ENCODE results near the gene OXSR1. TPM values are rescaled to one million over a fixed set of nuclear protein-coding genes. Genes with fewer than 3 reads are reported as not detected.

The OXSR1 gene
- total RNA-seq, 4 donors from 2014 or later, result 17.3 to 49.7 (median 28.7) TPM

GRCh38 chr3:38150780-38151528, 14.4 kb upstream of the OXSR1 start:
- DNase-seq, result peak in 1 of 3 donors; percentile 8
- Histone ChIP-seq H3K4me3 (no peak overlapping the region), H3K4me1 (no peaks in the 10 kb centered on the region), H3K27ac (no peak overlapping the region), H3K27me3 (no peaks in the 10 kb centered on the region), H3K9me3 (no peaks in the 10 kb centered on the region), H3K36me3 (no peaks in the 10 kb centered on the region)
- TF ChIP-seq POLR2A (IDR thresholded peaks at IDR 0.05), result no peak
- TF ChIP-seq, protein P1, sequence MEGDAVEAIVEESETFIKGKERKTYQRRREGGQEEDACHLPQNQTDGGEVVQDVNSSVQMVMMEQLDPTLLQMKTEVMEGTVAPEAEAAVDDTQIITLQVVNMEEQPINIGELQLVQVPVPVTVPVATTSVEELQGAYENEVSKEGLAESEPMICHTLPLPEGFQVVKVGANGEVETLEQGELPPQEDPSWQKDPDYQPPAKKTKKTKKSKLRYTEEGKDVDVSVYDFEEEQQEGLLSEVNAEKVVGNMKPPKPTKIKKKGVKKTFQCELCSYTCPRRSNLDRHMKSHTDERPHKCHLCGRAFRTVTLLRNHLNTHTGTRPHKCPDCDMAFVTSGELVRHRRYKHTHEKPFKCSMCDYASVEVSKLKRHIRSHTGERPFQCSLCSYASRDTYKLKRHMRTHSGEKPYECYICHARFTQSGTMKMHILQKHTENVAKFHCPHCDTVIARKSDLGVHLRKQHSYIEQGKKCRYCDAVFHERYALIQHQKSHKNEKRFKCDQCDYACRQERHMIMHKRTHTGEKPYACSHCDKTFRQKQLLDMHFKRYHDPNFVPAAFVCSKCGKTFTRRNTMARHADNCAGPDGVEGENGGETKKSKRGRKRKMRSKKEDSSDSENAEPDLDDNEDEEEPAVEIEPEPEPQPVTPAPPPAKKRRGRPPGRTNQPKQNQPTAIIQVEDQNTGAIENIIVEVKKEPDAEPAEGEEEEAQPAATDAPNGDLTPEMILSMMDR (IDR thresholded peaks at IDR 0.05), result no peak

- no peaks in the 10 kb centered on the region for H3K4me1 ChIP-seq
- peak in 1 of 3 donors; percentile 11 for DNase-seq
- TF ChIP-seq, protein P1 (IDR thresholded peaks at IDR 0.05), result no peak
- no peak for TF ChIP-seq POLR2A (IDR thresholded peaks at IDR 0.05)
- H3K4me3 ChIP-seq, result no peak overlapping the region
- H3K9me3 ChIP-seq, result no peaks in the 10 kb centered on the region
- peak overlapping the region in 1 of 4 donors; percentile 47 for H3K27ac ChIP-seq
- H3K36me3 ChIP-seq, result no peaks in the 10 kb centered on the region
- H3K27me3 ChIP-seq, result no peaks in the 10 kb centered on the region
Measured at GRCh38 chr3:38151667-38152265, 13.6 kb upstream of the OXSR1 start.

DNA sequence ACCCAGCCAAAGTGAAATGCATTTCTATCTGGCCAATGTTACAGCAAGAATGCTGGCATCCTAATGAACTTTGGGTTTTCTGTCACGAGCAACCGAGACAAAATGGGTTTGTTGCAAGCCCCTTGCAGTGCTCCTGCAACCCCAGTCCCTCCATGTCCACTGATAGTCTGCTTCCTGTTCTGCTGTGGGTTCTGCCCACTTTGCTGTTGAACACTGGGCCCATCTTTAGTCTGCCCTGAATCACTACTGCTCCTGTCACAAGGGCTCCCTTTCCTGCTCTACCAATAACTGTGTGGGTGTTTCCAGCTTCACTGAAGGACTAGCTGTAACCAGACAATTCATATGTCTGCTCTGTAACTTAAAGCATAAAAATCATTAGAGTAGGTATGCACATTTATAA, 12.7 kb upstream of the OXSR1 start:
- Histone ChIP-seq H3K27ac (no peak overlapping the region), H3K4me3 (no peak overlapping the region)
- TF ChIP-seq, protein P1 (IDR thresholded peaks at IDR 0.05), result no peak
- no peak for TF ChIP-seq POLR2A (IDR thresholded peaks at IDR 0.05)

DNA sequence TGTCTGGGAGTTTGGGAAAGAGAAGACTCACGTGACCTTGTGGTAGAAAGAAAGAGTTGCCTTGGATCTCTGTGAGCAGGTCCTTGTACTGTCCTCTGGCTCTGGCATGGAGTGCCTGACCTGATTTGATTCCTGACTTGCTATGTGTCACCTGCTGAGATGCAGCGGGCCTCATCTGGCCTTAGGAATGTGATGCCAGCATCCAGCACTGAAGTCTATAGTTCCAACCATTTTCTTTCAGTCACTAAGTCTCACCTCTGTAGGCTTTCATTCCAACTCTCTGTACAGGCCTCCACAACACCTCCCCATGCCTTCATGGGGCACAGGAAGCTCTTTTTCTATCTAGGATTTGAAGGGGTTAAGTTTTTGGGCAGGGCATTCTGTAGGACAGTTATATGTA, 12.1 kb upstream of the OXSR1 start:
- no peaks in the 10 kb centered on the region for H3K4me1 ChIP-seq

More for the DNA sequence above, 12.7 kb upstream of the OXSR1 start:
- Histone ChIP-seq H3K9me3 (no peaks in the 10 kb centered on the region), H3K4me1 (no peaks in the 10 kb centered on the region), H3K36me3 (no peaks in the 10 kb centered on the region), H3K27me3 (no peaks in the 10 kb centered on the region)
- no peak for DNase-seq

GRCh38 chr3:38154033-38154494, 11.3 kb upstream of the OXSR1 start:
- no peak for TF ChIP-seq POLR2A (IDR thresholded peaks at IDR 0.05)
- TF ChIP-seq, protein P1 (IDR thresholded peaks at IDR 0.05), result no peak
- Histone ChIP-seq H3K27ac (no peak overlapping the region), H3K9me3 (no peaks in the 10 kb centered on the region)

More for the DNA sequence above, 12.1 kb upstream of the OXSR1 start:
- H3K27ac ChIP-seq, result no peak overlapping the region
- H3K9me3 ChIP-seq, result no peaks in the 10 kb centered on the region
- TF ChIP-seq, protein P1 (IDR thresholded peaks at IDR 0.05), result no peak
- TF ChIP-seq POLR2A (IDR thresholded peaks at IDR 0.05), result no peak
- H3K27me3 ChIP-seq, result no peaks in the 10 kb centered on the region
- no peak for DNase-seq
- H3K36me3 ChIP-seq, result no peaks in the 10 kb centered on the region
- no peak overlapping the region for H3K4me3 ChIP-seq

More at GRCh38 chr3:38154033-38154494, 11.3 kb upstream of the OXSR1 start:
- no peaks in the 10 kb centered on the region for H3K36me3 ChIP-seq
- no peak overlapping the region for H3K4me3 ChIP-seq
- no peaks in the 10 kb centered on the region for H3K27me3 ChIP-seq
- no peaks in the 10 kb centered on the region for H3K4me1 ChIP-seq
- DNase-seq, result no peak

Measured in Peyer's patch (tissue), 4 donors.